HG03066 (cell line): Measurements from ENCODE around the gene GSN.

ENCODE experiments used
- ATAC-seq: cut with Tn5 transposase; IDR thresholded peaks from one replicate; pipeline ENCODE4 v1.9.1; 2021; ENCODE audit warnings: low read depth; ENCODE audit not compliant: unreplicated experiment

Gene GSN

DNA sequence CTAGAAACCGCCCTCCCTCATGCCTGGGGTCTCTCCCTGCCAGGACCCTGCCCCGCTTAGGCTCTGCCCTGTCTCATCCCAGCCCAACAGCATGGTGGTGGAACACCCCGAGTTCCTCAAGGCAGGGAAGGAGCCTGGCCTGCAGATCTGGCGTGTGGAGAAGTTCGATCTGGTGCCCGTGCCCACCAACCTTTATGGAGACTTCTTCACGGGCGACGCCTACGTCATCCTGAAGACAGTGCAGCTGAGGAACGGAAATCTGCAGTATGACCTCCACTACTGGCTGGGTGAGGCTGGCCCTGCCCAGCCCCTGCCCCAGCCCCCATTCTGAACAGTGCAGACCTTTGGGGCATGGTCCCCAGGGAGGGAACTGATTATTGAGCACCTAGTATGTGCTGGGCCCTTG lies 33.9 kb downstream of the GSN start:
- no peak for ATAC-seq

DNA sequence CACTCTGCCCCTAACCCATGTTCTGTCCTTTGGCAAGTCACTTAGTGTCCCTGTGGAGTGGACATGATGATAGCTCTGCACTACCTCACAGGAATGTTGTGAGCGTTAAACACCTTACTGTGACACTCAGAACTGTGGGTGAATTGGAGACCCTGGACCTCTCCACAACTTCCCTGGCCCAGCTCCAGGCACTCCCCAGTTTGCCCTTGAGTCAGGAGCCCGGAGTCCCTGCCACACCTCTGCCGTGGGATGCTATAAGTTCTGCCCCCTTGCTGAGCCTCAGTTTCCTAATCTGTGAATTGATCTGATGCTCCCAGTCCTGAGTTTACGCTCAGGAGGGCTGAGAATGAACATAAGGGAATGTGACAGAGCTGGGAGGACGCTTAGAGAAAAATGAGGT lies 34.4 kb downstream of the GSN start:
- ATAC-seq = no peak

DNA sequence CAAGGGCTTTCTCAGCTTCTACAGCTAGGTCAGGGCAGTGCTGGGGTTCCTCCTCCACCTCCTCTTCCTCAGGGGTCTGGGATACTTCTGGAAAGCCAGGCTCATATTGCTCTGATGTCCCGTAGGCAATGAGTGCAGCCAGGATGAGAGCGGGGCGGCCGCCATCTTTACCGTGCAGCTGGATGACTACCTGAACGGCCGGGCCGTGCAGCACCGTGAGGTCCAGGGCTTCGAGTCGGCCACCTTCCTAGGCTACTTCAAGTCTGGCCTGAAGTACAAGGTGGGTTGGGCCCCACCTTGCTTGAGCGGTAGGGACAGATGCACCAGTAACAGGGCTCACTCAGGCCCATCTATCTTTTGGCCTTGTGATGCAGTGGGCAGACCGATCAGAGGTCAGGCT lies 34.8 kb downstream of the GSN start:
- ATAC-seq = no peak

DNA sequence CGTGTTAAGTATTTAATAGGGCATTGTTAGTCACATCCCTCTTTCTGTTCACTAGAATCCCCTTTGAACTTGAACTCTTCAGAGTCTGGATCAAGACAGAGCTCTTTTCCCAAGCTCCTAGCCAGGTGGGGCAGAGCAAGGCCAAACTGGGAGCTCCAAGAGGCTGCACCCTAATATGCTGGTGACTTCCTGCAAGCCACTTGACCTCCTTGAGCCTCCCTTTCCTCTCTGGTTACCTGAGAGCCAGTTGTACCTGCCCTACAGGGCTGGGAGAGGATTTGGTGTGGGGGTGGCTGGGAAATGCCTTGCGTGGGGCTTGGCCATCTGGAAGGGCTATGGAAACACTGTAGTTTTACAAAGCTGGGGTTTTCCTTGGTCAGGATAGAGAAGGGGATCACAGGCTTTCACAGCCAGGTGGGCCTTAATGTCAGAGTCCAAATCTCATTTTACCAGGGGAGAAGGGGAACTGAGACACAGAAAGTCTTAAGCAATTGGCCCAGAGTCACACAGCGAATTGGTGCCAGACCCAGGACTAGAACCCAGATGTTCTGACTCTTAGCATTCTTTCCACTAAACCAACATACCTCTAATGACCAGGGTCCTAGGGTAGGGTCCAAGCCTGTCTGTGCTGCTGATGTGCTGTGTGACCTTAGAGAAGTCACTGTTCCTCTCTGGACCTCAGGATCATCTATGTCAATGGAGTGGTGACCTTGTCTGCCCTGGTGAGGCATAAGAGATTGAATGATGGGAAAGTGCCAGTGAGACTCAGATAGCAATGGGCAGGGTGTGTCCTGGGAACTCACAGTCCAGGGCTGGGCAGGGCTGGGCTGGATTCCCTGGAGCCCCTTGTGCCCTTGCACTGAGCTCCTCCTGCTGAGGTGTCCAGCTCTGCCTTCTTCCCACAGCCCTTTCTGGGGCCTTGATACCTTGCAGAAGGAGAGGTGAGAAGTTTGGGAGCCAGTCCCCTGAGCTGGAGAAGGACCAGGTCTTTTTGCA lies 35.8 kb downstream of the GSN start:
- ATAC-seq = no peak

DNA sequence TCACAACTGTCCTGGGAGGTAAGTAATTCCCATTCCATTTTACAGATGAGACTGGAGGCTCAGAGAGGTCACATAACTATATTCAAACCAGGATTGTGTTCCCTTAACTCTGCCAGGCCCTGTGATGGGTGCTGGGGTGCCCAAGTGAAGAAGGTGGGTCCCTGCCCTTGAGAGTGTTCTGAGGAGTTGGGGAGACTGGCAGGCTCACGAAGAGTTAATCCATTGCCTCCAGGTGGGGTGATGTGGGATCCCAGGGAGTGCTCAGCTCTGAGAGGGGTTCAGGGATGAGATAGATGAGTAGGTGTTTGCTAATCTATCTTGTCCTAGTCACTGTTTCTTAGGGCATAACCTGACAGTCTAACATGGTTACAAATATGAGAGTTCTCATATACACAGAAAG lies 36.7 kb downstream of the GSN start:
- no peak for ATAC-seq

DNA sequence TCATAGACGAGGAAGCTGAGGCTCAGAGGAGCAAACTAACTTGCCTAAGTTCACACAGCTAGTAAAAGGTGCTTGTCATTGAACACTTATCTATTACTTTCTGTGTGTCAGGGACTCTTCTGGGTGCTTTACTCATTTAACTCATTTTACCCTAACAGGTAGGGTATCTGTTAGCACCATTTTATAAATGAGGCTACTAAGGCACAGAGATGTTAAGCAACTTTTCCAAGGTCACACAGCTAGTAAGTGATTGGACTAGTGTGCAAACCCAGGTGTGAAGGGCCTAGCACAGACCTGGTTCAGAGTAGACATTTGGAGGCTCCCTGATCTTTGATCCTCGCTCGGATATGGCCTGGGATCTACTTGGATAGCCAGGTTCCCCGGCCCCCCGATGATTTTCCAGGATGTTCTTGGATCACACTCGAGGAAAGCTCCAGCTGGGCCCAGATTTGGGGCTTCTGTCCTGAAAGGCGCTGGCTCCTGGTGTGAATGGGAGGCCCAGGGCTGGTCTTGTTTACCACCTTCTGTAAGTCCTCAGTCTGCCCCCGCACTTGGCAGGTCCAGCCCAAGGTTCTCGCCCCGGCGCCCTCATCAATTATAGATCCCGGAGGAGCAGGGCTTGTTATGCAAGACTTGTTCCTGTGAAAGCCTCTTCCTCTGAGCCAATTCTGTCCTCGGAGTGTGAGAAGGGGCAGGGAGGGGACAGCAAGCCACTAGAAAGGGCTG lies 37.5 kb downstream of the GSN start:
- no peak for ATAC-seq

DNA sequence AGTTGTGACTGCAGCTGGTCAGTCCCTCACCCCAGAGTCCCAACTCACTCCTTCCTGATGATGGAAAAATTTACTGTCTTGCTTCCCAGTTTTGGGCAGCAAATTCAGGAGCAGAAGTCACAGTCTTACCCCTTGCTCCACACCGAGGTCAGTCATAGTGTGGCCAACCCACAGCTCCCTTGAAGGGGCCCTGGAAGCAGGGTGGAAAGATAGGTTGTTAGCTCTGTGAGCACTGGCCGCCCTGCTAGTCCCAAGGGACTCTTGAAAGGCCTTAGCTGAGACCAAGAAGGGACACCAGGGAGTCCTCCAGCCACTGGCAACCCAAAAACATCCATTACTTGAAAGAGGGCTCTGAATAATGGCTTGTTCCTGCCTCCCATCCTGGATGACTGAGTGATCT lies 40.0 kb downstream of the GSN start:
- no peak for ATAC-seq

DNA sequence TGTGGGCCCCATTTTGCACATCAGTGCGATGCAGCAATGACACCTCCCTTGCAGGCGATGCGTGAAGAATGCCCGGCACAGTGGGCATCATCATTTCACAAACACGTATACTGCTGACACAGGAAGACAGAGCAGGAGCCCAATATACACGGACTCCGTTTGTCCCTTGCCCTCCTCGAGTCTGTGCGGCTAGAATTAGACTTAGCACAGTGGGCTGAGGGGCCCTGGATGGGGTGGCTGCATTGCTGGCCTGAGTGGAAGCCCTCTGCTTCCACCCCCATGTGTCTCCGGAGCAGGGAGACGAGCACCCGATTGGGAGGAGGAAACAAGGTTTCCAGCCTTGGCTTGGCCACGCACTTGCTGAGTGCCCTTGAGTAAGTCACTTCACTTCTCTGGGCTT lies 40.8 kb downstream of the GSN start:
- no peak for ATAC-seq

DNA sequence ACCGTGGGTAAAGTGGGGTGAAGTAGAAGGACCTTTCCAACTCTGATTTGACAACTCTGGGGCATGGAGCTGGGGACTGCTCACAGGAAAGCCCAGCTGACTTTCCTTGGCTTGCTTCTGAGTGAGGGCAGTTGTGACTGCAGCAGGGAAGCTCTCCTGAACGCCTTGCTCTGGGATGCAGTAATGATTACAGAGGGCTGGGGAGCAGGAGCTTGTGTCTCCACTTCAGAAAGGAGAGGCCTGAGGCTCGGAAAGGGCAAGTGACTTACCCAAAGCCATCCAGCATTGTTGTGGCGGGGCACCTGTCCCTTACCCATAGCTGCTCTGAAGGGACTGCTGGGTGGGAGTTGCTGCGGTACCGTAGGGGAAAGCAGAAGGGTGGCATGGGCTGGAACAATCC lies 41.2 kb downstream of the GSN start:
- ATAC-seq = no peak

DNA sequence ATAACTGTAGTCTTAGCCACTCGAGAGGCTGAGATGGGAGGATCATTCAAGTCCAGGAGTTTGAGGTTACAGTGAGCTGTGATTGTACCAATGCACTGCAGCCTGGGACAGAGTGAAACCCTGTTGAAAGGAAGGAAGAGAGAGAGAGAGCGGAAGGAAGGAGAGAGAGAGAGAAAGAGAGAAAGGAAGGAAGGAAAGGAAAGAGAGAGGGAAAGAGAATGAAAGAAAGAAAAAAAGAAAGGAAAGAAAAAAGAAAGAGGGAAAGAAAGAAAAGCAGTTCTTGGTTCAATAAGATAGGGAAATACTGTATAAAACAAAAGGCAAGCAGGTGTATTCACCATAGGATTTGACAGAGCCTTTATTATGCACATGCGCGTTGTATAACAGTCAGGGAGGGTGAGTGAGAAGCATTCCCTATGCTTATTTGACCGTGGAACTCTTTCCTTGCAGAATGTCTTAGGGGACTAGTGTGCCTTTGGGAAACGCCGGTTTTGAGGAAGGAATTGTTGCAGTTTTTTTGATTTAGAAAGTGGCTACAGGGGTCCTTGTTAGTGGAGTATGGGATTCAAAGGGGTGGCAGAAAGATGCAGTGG lies 42.0 kb downstream of the GSN start:
- no peak for ATAC-seq

DNA sequence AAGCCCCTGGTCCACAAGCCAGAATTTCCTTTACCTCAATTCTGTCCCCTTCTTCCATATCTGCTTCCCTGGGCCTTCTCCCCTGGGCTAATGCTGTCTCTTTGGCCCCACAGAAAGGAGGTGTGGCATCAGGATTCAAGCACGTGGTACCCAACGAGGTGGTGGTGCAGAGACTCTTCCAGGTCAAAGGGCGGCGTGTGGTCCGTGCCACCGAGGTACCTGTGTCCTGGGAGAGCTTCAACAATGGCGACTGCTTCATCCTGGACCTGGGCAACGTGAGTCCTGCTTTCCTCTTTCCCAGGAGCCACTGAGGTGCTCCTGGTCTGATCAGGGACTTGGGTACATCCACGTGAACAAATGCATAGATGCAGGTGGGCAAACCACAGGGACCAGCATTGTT lies 42.6 kb downstream of the GSN start:
- ATAC-seq = no peak

DNA sequence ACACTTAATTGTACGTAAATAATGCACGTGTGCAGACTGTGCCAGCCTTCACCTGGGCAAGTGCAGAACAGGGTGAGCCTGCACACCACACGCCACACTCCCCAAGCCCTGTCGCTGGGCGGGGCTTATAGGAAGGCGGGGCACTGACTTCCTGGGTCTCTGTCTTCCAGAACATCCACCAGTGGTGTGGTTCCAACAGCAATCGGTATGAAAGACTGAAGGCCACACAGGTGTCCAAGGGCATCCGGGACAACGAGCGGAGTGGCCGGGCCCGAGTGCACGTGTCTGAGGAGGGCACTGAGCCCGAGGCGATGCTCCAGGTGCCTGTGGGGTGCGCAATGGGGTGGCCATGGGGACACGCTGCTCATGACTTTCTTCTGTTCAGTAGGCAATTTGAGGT lies 44.2 kb downstream of the GSN start:
- ATAC-seq = no peak

DNA sequence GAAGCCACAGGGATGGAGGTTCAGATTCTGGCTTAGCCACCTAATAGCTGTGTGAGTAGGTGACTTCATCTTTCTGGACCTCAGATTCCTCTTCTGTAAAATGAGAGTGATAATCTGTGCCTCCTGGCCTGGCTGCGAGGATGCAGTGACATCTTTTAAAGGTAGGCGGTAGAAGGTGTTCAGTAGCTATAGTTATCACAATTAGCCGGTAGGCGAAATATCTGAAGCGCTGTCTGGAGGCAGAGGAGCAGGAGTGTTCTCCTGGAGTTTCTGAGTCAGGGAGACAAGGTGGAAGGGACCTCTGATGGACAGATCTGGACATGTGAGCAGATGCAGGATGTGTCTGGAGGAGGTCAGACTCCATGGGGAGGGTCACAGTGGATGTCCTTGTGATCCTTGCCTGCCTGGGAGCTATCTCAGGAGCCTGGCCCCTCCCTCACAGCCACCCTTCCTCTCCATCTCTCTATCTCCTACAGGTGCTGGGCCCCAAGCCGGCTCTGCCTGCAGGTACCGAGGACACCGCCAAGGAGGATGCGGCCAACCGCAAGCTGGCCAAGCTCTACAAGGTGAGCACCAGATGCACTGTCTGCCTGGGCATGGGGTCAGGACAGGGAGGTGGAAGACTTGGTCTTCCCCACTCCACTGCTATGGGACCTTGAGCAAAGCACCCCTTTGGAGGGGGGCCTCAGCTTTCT lies 45.6 kb downstream of the GSN start:
- ATAC-seq = no peak

DNA sequence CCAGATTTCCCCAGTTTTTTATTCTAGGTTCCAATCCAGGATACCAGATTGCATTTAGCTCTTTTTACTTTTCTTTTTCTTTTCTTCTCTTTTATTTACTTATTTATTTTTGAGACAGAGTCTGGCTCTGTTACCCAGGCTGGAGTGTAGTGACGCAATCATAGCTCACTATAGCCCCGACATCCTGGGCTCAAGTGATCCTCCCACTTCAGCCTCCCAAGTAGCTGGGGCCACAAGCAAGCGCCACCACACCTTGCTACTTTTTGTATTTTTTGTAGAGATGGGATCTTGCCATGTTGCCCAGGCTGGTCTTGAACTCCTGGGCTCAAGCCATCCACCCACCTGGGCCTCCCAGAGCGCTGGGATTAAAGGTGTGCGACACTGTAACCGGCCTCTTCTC lies 48.4 kb downstream of the GSN start:
- ATAC-seq = no peak

DNA sequence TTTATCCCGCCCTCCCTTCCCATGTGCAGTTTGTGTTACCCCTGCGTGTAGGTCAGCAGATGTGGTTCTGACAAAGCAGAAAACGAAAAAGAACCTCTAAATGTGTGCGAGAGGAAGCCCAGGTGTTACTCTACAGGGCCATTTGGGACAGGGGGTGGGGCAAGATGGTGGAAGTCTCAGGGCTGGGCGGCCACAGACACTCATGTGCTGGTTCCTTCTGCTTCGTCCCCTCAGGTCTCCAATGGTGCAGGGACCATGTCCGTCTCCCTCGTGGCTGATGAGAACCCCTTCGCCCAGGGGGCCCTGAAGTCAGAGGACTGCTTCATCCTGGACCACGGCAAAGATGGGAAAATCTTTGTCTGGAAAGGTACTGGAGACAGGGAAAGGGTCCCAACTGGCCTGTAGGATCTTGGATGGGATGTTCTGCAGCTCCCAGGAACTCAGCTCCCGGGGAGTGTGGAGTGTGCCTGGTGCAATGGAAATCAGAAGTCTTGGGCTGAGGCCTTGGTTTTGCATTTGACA lies 49.0 kb downstream of the GSN start:
- ATAC-seq = no peak

DNA sequence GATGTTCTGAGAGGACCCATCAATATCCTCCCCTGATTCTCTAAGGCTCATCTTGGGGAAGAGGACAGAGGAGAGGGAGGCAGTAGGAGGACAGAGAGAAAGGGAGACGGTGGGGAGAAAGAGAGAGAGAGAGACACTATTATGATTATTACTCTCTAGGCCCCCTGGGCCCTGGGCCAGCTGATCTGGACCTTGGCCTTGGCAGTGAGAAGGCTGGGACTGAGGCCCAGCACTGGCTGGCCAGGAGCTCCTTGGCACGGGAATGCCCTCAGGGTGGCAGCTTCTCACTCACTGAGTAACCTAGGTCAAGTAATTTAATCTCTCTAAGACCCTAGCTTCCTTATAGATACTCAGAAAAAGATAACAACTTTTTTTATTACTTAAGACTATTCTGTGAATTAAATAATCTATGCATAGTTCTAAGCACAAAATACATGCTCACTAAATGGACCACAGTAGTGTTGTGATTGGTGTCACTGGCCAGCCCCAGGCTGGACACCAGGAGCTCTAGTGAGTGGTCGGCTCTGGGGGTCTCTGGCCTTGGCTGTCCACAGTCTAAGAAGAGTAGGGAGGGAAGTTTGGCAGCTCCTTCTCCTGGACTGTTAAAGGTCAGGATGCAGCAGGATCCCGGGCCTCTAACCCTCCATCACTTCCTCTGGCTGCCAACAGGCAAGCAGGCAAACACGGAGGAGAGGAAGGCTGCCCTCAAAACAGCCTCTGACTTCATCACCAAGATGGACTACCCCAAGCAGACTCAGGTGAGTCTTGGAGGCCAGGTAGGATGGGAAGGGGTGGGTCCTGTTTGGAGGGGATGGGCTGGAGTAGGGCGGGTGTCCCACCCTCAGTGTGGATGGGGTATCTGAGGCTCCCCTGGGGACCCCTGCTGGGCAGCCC lies 50.0 kb downstream of the GSN start:
- ATAC-seq = no peak

DNA sequence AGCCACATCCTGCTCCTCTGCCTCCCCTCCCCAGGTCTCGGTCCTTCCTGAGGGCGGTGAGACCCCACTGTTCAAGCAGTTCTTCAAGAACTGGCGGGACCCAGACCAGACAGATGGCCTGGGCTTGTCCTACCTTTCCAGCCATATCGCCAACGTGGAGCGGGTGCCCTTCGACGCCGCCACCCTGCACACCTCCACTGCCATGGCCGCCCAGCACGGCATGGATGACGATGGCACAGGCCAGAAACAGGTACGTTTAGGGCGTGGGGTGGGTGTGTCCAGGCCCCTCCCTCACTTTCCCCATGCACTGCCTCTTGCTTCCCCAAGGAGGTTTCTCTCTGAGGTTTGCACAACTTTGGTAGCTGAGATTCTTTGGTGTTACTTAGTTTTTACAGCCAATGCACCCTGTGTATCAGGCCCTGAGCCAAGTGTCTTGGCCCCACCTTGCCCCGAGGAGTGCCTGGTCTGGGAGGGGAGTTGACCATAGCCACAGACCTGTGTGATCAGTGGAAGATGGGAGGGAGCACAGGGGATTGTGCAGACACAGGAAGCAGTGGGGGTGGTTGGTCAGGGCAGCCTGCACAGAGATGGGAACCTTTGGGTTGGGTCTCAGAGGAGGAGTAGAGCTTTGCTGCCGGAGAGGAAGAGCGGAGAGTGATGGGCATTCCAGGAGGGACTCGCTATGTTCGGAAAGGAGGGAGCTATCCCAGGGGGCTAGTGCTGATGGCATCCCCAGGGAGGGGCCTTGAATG lies 50.8 kb downstream of the GSN start:
- no peak for ATAC-seq

DNA sequence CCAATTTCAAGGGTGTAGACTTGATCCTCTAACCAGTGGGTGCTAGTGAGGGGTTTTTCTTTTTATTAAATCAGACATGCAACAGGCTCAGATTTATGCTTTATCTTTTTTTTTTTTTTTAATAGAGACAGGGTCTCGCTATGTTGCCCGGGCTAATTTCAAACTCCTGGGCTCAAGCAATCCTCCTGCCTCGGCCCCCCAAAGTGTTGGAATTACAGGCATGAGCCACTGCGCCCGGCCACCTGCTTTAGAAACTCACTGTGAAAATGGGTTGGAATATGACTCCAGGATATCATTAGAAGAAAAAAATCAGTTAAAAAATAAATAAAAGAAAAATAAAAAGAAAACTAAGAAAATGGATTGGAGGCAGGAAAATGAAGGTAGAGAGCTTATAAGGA lies 51.4 kb downstream of the GSN start:
- no peak for ATAC-seq

DNA sequence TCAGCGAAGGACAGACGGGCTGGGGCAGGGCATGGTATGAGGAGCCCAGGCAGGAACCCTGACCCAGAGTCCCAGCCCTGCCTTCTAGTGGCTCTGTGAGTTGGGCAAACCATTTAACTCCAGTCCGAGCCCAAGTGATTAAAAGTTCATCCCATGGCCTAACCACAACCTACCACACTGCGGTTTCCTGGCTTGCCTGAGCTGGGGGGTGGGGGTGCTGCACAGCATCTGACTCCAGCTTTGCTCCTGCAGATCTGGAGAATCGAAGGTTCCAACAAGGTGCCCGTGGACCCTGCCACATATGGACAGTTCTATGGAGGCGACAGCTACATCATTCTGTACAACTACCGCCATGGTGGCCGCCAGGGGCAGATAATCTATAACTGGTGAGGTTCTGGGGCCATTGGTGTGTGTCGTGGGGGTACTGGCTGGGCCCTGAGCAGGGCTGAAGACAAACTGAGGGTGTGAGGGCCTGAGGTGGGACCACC lies 53.1 kb downstream of the GSN start:
- ATAC-seq = no peak
